GM20000 (cell line): ENCODE data around the gene ANKDD1A.

Experiments used
- DNase-seq: peaks from one replicate; pipeline ENCODE4 v3.0.0; 2012; ENCODE audit warnings: low spot score
- TF ChIP-seq, protein P1 (sequence below): IDR thresholded peaks from 2 replicates; pipeline ENCODE4 v1.5.1; 2012; ENCODE audit warnings: mild to moderate bottlenecking, control low read depth; ENCODE audit errors: extremely low read depth, missing control alignments

ANKDD1A gene

DNA sequence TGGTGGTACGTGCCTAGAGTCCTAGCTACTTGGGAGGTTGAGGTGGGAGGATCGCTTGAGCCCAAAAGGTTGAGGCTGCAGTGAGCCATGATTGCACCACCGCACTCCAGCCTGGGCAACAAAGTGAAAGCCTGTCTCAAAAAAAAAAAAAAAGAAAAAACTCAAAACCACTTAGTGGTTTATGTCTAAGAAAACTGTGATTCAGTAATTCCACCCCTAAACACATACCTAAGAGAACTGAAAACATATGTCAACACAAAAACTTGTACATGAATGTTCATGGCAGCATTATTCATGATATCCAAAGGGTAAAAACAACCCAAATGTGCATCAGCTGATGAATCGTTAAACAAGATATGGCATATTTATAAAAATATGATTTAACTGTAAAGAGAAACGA, 63.7 kb downstream of the ANKDD1A start:
- DNase-seq: no peak
- TF ChIP-seq, protein P1, sequence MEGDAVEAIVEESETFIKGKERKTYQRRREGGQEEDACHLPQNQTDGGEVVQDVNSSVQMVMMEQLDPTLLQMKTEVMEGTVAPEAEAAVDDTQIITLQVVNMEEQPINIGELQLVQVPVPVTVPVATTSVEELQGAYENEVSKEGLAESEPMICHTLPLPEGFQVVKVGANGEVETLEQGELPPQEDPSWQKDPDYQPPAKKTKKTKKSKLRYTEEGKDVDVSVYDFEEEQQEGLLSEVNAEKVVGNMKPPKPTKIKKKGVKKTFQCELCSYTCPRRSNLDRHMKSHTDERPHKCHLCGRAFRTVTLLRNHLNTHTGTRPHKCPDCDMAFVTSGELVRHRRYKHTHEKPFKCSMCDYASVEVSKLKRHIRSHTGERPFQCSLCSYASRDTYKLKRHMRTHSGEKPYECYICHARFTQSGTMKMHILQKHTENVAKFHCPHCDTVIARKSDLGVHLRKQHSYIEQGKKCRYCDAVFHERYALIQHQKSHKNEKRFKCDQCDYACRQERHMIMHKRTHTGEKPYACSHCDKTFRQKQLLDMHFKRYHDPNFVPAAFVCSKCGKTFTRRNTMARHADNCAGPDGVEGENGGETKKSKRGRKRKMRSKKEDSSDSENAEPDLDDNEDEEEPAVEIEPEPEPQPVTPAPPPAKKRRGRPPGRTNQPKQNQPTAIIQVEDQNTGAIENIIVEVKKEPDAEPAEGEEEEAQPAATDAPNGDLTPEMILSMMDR: no peak

- TF ChIP-seq, protein P1: no peak
- DNase-seq: no peak
Observed at GRCh38 chr15:64979252-64979710, 67.6 kb downstream of the ANKDD1A start.

GRCh38 chr15:64981812-64982431, 70.2 kb downstream of the ANKDD1A start:
- TF ChIP-seq, protein P1: no peak
- no peak for DNase-seq

GRCh38 chr15:64982472-64982871, 70.8 kb downstream of the ANKDD1A start:
- TF ChIP-seq, protein P1: no peak
- DNase-seq: no peak

DNA sequence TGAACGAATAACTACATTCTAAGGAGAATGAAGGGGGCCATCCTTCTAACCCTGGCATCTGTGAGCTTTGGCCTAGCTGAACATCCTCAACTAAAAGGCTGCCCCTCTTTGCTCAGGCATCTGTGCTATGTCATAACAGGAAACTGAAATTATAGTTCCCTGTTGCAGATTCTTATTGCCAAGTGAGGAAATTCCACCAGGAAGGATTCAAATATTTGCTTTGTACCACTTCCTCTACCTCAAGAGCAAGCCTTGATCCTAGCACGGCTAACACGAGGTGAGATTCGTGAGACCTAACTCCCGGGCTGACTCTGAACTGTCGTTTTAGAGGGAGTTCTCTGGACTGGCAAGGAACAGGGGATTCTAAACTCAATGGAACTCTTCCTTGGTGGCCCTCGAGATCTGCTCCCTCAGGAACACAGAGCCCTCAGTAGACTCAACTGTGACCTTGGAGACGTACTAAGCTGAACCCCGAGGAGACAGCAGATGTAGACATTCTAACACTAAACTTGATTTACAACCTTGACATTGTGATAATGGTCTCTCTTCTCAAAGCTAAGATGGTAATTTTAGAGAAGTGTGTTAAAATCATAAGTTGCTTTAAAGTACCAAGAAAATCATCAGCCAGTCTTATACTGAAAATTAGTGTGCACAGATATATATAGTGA, 73.8 kb downstream of the ANKDD1A start:
- DNase-seq: no peak
- TF ChIP-seq, protein P1: no peak

DNA sequence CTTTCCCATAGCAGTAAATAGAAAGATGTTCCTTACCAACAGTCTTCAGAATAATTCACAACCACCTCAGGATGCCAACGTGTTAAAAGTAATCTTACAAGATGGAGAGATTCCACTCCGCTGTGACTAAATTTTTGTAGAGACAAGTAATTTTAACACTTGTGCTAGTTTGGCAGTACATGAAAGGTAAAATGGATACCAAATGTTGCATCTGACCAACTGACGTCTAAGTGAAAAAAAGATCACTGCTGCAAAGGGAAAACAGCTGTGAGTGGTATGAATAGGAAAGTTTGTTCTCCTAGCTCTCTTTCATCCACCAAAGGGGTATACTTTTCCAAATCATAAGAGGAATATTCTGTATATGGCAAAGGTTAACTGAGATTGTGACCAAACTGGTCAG, 75.4 kb downstream of the ANKDD1A start:
- DNase-seq: no peak
- TF ChIP-seq, protein P1: no peak

GRCh38 chr15:64989416-64990167, 77.9 kb downstream of the ANKDD1A start, which contains the start of gene SPG21:
Gene SPG21 (minus strand): TSS chr15:64989914. CDS start chr15:64983569, 6,345 bp downstream.
- TF ChIP-seq, protein P1: no peak
- DNase-seq: peak; percentile 97
